Right lobe of liver (tissue), 6 donors: ENCODE results near the gene EXOSC7. TPM values are rescaled to one million over a fixed set of nuclear protein-coding genes. Genes with fewer than 3 reads are reported as not detected.
"Not testable (repeated sequence)": the region's sequence is repeated elsewhere in the genome, so short reads cannot be mapped to it uniquely, and the experiment has no call there.

Experiments
- ATAC-seq, 4 donors: fragments of 200-7000 bp; cut with Tn5 transposase; one replicate each; pipeline ENCODE4 v1.9.1; 2020; ENCODE audit warnings: mild to moderate bottlenecking in 4 of 4, moderate library complexity in 4 of 4
- DNase-seq, 3 donors: peaks; one replicate each; pipeline ENCODE4 v3.0.0-alpha.2; 2020
- H3K27ac ChIP-seq, 3 donors: fragments of 200-600 bp; one replicate each; pipeline ENCODE4 v1.8.0; 2022
- H3K27me3 ChIP-seq, 2 donors: fragments of 200-600 bp; one replicate each; pipeline ENCODE4 v1.8.0; 2022
- H3K36me3 ChIP-seq, 4 donors: fragments of 200-600 bp; sonication (generic) in 1 of 4; one replicate each; pipeline versions ENCODE4 v1.5.1 to v1.8.0; 2017 to 2022; ENCODE audit warnings: control low read depth in 1 of 4
- H3K4me1 ChIP-seq, 4 donors: fragments of 200-600 bp; sonication (generic) in 1 of 4; one replicate each; pipeline versions ENCODE4 v1.5.1 to v1.8.0; 2017 to 2022; ENCODE audit warnings: control low read depth in 1 of 4
- H3K4me3 ChIP-seq, 3 donors: fragments of 200-600 bp; one replicate each; pipeline ENCODE4 v1.8.0; 2022
- H3K9me3 ChIP-seq, 4 donors: fragments of 200-600 bp; sonication (generic) in 1 of 4; one replicate each; pipeline versions ENCODE4 v1.5.1 to v1.8.0; 2017 to 2022; ENCODE audit warnings: control low read depth in 1 of 4
- CTCF ChIP-seq, 4 donors: fragments of 200-600 bp in 3 of 4; fragments of 450-650 bp in 1 of 4; IDR thresholded peaks; one replicate each; pipeline versions ENCODE4 v1.5.1 to v1.8.0; 2016 to 2022; ENCODE audit warnings: antibody characterized with exemption in 4 of 4, mild to moderate bottlenecking in 2 of 4
- POLR2A ChIP-seq: fragments of 450-650 bp; IDR thresholded peaks from one replicate; pipeline ENCODE4 v1.6.1; 2017; ENCODE audit warnings: antibody characterized with exemption, mild to moderate bottlenecking
- WGBS: methylation state at CpG from one replicate; pipeline ENCODE4 v1.1.6; 2018; ENCODE audit warnings: low coverage, low lambda C conversion rate; ENCODE audit not compliant: insufficient coverage; ENCODE audit errors: missing lambda C conversion rate; 5-methylcytosine and 5-hydroxymethylcytosine counted together
- intact Hi-C, 2 donors: fragments of 100-400 bp; cut with DNase I; formaldehyde crosslinking; loops; one replicate each; pipeline versions ENCODE4 v1.11.2 to v1.14.1; 2022
- total RNA-seq, 6 experiments: library from RNA; depleted of rRNA in 2 of 6; stranded (reverse); fragments of >200 nt in 2 of 6; fragmentation: NEBNext Ultra II Directional in 3 of 6; extraction: Animal tissue kit (Norgen Biotek cat#: 25700) in 3 of 6; gene quantifications; one replicate each; pipeline versions ENCODE4 v1.1.0 to v1.2.4, GENCODE V29; 2016 to 2023
- donor health status: DM: no; HTN: yes; CAD: no.
- donor health status: DM: no; HTN: no; CAD: no.
- donor health status: DM: no; HTN: no; CAD: no.
- donor health status: DM: no; HTN: yes; CAD: no.
- donor health status: DM: no; HTN: yes; CAD: no.

Gene EXOSC7
- total RNA-seq, 6 experiments from 2014 or later = 15.1 to 25.7 (median 15.9) TPM

DNA sequence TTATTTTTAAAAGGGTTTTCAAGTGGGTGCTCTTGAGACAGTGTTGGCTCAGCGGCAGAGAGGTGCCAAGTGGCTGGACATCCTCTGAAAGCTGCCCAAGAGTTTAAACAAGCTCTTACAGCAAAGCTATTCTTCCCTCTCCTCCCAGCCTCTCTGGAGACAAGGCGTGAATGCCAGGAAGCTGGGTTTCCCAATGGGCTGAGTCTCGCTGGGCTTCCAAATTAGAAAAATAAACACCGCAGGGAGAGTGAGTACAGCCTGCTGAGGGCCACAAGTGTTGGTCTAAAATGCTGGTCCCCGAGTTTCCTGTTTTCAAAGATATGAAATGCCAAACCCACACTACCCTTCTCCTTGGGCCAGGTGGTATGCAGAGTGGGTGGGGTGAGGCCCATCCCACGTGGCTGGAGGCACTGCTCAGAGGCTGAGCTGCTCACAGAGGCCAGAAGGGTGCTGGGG lies 36.4 kb upstream of the EXOSC7 start:
- Histone ChIP-seq H3K36me3 (peaks cover 0 to 19% (median 0%) of the 10 kb centered on the region in 4 donors), H3K4me3 (no peak overlapping the region), H3K9me3 (no peaks in the 10 kb centered on the region), H3K27me3 (no peaks in the 10 kb centered on the region), H3K27ac (no peak overlapping the region), H3K4me1 (no peaks in the 10 kb centered on the region)
- TF ChIP-seq POLR2A (no peak), CTCF (IDR thresholded peaks at IDR 0.05) (no peak)
- ATAC-seq (no peak), DNase-seq (no peak)
- intact Hi-C loops = no loop called here
- WGBS = 86% methylated on average over 1 of the region's 6 CpGs

GRCh38 chr3:44942202-44942921 lies 33.7 kb upstream of the EXOSC7 start:
- Histone ChIP-seq H3K36me3 (peaks cover 0 to 19% (median 0%) of the 10 kb centered on the region in 4 donors), H3K9me3 (no peaks in the 10 kb centered on the region), H3K27ac (no peak overlapping the region), H3K27me3 (no peaks in the 10 kb centered on the region), H3K4me3 (no peak overlapping the region), H3K4me1 (no peaks in the 10 kb centered on the region)
- 91% methylated on average over 7 of the region's 9 CpGs for WGBS
- TF ChIP-seq POLR2A = no peak
- TF ChIP-seq CTCF (IDR thresholded peaks at IDR 0.05) = no peak
- ATAC-seq = no peak
- intact Hi-C loops = no loop called here
- DNase-seq = no peak

DNA sequence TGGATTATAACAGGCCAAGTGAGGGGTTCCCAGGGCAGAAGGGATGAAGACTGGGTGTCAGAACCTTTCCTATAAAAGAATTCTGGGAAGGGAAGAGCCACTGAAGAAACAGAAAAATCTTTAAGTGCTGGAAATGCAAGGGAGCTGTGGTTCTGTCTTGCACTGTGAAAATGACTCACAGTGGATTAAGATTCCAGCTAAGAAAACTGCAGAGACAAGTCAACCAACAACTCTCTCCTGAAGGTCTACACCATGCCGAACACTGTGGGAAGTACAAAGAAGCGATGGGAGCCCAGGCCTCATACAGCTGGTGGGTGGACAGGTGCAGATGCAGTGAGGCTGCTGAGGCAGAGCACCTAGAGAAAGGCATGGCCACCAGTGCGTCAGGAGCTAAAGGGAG lies 27.8 kb upstream of the EXOSC7 start:
- no peak for DNase-seq

DNA sequence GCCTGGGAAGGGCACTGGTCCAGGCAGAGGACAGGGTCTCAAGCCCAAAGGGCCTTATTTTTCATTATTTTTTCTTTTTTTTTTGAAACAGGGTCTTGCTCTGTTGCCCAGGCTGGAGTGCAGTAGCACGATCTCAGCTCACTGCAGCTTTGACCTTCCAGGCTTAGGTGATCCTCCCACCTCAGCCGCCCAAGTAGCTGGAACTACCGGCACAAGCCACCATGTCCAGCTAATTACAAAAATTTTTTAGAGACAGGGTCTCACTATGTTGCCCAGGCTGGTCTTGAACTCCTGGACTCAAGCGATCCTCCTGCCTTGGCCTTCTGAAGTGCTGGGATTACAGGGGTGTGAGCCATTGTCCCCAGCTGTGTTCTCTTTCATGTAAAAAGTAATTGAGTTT lies 26.3 kb upstream of the EXOSC7 start:
- H3K9me3 ChIP-seq, DNase-seq, H3K4me1 ChIP-seq, H3K27ac ChIP-seq, H3K4me3 ChIP-seq, ATAC-seq, H3K36me3 ChIP-seq, intact Hi-C loops, H3K27me3 ChIP-seq: not testable (repeated sequence)
- WGBS = 100% methylated on average over 3 of the region's 4 CpGs

More for the DNA sequence above, 27.8 kb upstream of the EXOSC7 start:
- ATAC-seq = no peak
- H3K4me3 ChIP-seq = no peak overlapping the region
- no peaks in the 10 kb centered on the region for H3K27me3 ChIP-seq
- no peaks in the 10 kb centered on the region for H3K9me3 ChIP-seq
- intact Hi-C loops = no loop called here
- peaks cover 0 to 4% (median 0%) of the 10 kb centered on the region in 4 donors for H3K36me3 ChIP-seq
- no peak overlapping the region for H3K27ac ChIP-seq
- WGBS = 92% methylated on average over 2 of the region's 3 CpGs
- TF ChIP-seq POLR2A = no peak
- TF ChIP-seq CTCF (IDR thresholded peaks at IDR 0.05) = no peak
- H3K4me1 ChIP-seq = no peaks in the 10 kb centered on the region

DNA sequence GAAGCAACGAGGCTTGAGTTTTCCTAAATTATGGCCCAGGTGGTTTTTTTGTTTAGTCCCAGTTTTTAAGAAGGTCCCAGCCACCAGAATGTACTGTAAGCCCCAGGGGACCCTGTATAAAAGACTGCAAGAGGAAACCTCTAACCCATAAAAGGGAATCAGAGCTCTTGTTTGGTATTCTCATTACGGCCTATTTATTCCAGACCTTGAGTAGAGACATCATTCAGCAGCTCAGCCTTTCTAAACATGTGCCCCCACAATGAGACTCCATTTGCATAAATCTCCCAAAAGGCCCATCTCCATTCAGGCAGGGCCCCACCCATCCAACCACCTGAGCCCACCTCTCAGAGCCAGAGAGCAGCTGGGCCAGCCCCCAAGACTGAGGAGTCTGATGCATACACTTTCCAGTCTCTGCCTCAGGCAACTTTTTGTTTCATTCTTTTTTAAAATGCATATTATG lies 25.7 kb upstream of the EXOSC7 start:
- no peaks in the 10 kb centered on the region for H3K36me3 ChIP-seq
- H3K27ac ChIP-seq = no peak overlapping the region
- ATAC-seq (no peak), DNase-seq (no peak)
- TF ChIP-seq CTCF (IDR thresholded peaks at IDR 0.05) = no peak
- no peak for TF ChIP-seq POLR2A
- H3K9me3 ChIP-seq = no peaks in the 10 kb centered on the region
- intact Hi-C loops = no loop called here
- WGBS = 89% methylated on average over 1 of the region's 2 CpGs
- H3K4me1 ChIP-seq = peaks cover 0 to 4% (median 0%) of the 10 kb centered on the region in 4 donors
- no peaks in the 10 kb centered on the region for H3K27me3 ChIP-seq
- H3K4me3 ChIP-seq = no peak overlapping the region
